GM19193 (cell line): ENCODE measurements around the gene RIOK2.
A peak's percentile ranks its signal among the peaks of the same experiment; 100 is the strongest.

Experiments used
- POLR2A ChIP-seq: IDR thresholded peaks from 4 replicates; pipeline ENCODE4 v1.6.1; 2011; ENCODE audit not compliant: insufficient read depth, insufficient read length; ENCODE audit errors: extremely low read depth

Gene RIOK2

GRCh38 chr5:97183100-97183929 lies at the start of gene RIOK2:
TSS of gene RIOK2 (minus strand) at chr5:97183247. CDS start at chr5:97183191, 56 bp downstream.
- peak; percentile 81 for TF ChIP-seq POLR2A

- TF ChIP-seq POLR2A: no peak
These were observed 48.1 kb upstream of the RIOK2 start for GRCh38 chr5:97231025-97231636.

GRCh38 chr5:97229688-97230285 lies 46.7 kb upstream of the RIOK2 start:
- TF ChIP-seq POLR2A: no peak

- no peak for TF ChIP-seq POLR2A
These were observed 46.1 kb upstream of the RIOK2 start for GRCh38 chr5:97229196-97229595.

GRCh38 chr5:97225222-97225621 lies 42.2 kb upstream of the RIOK2 start:
- TF ChIP-seq POLR2A: no peak

- TF ChIP-seq POLR2A: no peak
These were observed 41.2 kb upstream of the RIOK2 start for GRCh38 chr5:97224112-97224750.

- TF ChIP-seq POLR2A: no peak
These were observed 40.5 kb upstream of the RIOK2 start for GRCh38 chr5:97223596-97223995.

- no peak for TF ChIP-seq POLR2A
These were observed 26.3 kb upstream of the RIOK2 start for GRCh38 chr5:97209343-97209742.

GRCh38 chr5:97208714-97209113 lies 25.7 kb upstream of the RIOK2 start:
- TF ChIP-seq POLR2A: no peak

- no peak for TF ChIP-seq POLR2A
These were observed 25.2 kb upstream of the RIOK2 start for GRCh38 chr5:97208184-97208713.

GRCh38 chr5:97194366-97194765 lies 11.3 kb upstream of the RIOK2 start:
- no peak for TF ChIP-seq POLR2A

GRCh38 chr5:97193355-97193688 lies 10.3 kb upstream of the RIOK2 start:
- no peak for TF ChIP-seq POLR2A

GRCh38 chr5:97192580-97193354 lies 9.7 kb upstream of the RIOK2 start:
- TF ChIP-seq POLR2A: no peak

GRCh38 chr5:97191893-97192292 lies 8.8 kb upstream of the RIOK2 start:
- TF ChIP-seq POLR2A: no peak

GRCh38 chr5:97183930-97184213 lies 825 bp upstream of the RIOK2 start:
- TF ChIP-seq POLR2A: no peak
